ENCODE data around the gene ITGA2.

GRCh38 chr5:53120165-53120564, 131.0 kb downstream of the ITGA2 start:
- no peak for TF ChIP-seq POLR2A (IDR thresholded peaks at IDR 0.05; ENCODE audit: extremely low read depth, insufficient read length)
- TF ChIP-seq, protein P1, sequence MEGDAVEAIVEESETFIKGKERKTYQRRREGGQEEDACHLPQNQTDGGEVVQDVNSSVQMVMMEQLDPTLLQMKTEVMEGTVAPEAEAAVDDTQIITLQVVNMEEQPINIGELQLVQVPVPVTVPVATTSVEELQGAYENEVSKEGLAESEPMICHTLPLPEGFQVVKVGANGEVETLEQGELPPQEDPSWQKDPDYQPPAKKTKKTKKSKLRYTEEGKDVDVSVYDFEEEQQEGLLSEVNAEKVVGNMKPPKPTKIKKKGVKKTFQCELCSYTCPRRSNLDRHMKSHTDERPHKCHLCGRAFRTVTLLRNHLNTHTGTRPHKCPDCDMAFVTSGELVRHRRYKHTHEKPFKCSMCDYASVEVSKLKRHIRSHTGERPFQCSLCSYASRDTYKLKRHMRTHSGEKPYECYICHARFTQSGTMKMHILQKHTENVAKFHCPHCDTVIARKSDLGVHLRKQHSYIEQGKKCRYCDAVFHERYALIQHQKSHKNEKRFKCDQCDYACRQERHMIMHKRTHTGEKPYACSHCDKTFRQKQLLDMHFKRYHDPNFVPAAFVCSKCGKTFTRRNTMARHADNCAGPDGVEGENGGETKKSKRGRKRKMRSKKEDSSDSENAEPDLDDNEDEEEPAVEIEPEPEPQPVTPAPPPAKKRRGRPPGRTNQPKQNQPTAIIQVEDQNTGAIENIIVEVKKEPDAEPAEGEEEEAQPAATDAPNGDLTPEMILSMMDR (IDR thresholded peaks at IDR 0.05; ENCODE audit: low read depth, low read length), result no peak
- TF ChIP-seq MAX (IDR thresholded peaks at IDR 0.05; ENCODE audit: low read depth, low read length), result no peak

All from NB4 (cell line).